HepG2 (cell line): ENCODE data around the gene GGA2. TPM values are rescaled to one million over a fixed set of nuclear protein-coding genes. Genes with fewer than 3 reads are reported as not detected.

Experiments used
- BHLHE40 ChIP-seq: IDR thresholded peaks from 2 replicates; pipeline ENCODE4 v1.6.1; 2011; ENCODE audit warnings: low read length, improper control_type of control experiment
- DDIT3 ChIP-seq: sonication (generic); formaldehyde crosslinking; IDR thresholded peaks from 2 replicates; pipeline ENCODE4 v1.4.0; 2020; ENCODE audit warnings: mild to moderate bottlenecking, missing genetic modification reagents
- GTF2F1 ChIP-seq: fragments of 150-350 bp; IDR thresholded peaks from 2 replicates; pipeline ENCODE4 v1.6.1; 2014; ENCODE audit warnings: low read length
- HBP1 ChIP-seq: IDR thresholded peaks from 2 replicates; pipeline ENCODE4 v1.6.1; 2016; ENCODE audit warnings: low read depth, control low read depth
- MED8 ChIP-seq: sonication (generic); formaldehyde crosslinking; IDR thresholded peaks from 2 replicates; pipeline ENCODE4 v1.8.1; 2023; ENCODE audit warnings: mild to moderate bottlenecking, missing genetic modification reagents; ENCODE audit not compliant: insufficient replicate concordance
- MTF1 ChIP-seq: sonication (generic); formaldehyde crosslinking; IDR thresholded peaks from 2 replicates; pipeline ENCODE4 v1.5.0; 2020; ENCODE audit warnings: missing genetic modification reagents
- REL ChIP-seq: sonication (generic); formaldehyde crosslinking; conservative IDR thresholded peaks from 2 replicates; pipeline ENCODE4 v1.8.0; 2022; ENCODE audit warnings: mild to moderate bottlenecking, missing genetic modification reagents, moderate library complexity
- SKI ChIP-seq: fragments of 450-650 bp; IDR thresholded peaks from one replicate; pipeline ENCODE4 v1.6.1; 2018; ENCODE audit warnings: mild to moderate bottlenecking; ENCODE audit not compliant: partially characterized antibody
- SOX5 ChIP-seq: IDR thresholded peaks from 2 replicates; pipeline ENCODE4 v1.6.1; 2016; ENCODE audit warnings: borderline replicate concordance
- TIGD3 ChIP-seq: sonication (generic); formaldehyde crosslinking; IDR thresholded peaks from 2 replicates; pipeline ENCODE4 v1.5.1; 2020; ENCODE audit warnings: mild to moderate bottlenecking, missing genetic modification reagents, borderline replicate concordance
- TOE1 ChIP-seq: sonication (generic); formaldehyde crosslinking; IDR thresholded peaks from 2 replicates; pipeline ENCODE4 v1.4.0; 2020; ENCODE audit warnings: mild to moderate bottlenecking, missing genetic modification reagents
- ZBED4 ChIP-seq: sonication (generic); formaldehyde crosslinking; IDR thresholded peaks from 2 replicates; pipeline ENCODE4 v1.4.0; 2020; ENCODE audit warnings: missing genetic modification reagents, borderline replicate concordance
- ZBTB43 ChIP-seq: sonication (generic); formaldehyde crosslinking; conservative IDR thresholded peaks from 2 replicates; pipeline ENCODE4 v1.4.0; 2020; ENCODE audit warnings: missing genetic modification reagents
- ZNF12 ChIP-seq: sonication (generic); formaldehyde crosslinking; IDR thresholded peaks from 2 replicates; pipeline ENCODE4 v1.5.0; 2020; ENCODE audit warnings: missing genetic modification reagents
- ZNF256 ChIP-seq: sonication (generic); formaldehyde crosslinking; conservative IDR thresholded peaks from 2 replicates; pipeline ENCODE4 v1.4.0; 2020; ENCODE audit warnings: missing genetic modification reagents
- ZNF264 ChIP-seq: sonication (generic); formaldehyde crosslinking; IDR thresholded peaks from 2 replicates; pipeline ENCODE4 v1.4.0; 2020; ENCODE audit warnings: missing genetic modification reagents
- ZNF30 ChIP-seq: sonication (generic); formaldehyde crosslinking; IDR thresholded peaks from 2 replicates; pipeline ENCODE4 v1.5.0; 2020; ENCODE audit warnings: mild to moderate bottlenecking, missing genetic modification reagents
- ZNF335 ChIP-seq: sonication (generic); formaldehyde crosslinking; IDR thresholded peaks from 2 replicates; pipeline ENCODE4 v1.4.0; 2020; ENCODE audit warnings: missing genetic modification reagents
- ZNF451 ChIP-seq: sonication (generic); formaldehyde crosslinking; IDR thresholded peaks from 2 replicates; pipeline ENCODE4 v1.5.0; 2020; ENCODE audit warnings: mild to moderate bottlenecking, missing genetic modification reagents
- ZNF543 ChIP-seq: sonication (generic); formaldehyde crosslinking; IDR thresholded peaks from 2 replicates; pipeline ENCODE4 v1.4.0; 2020; ENCODE audit warnings: mild to moderate bottlenecking, missing genetic modification reagents
- ZNF614 ChIP-seq: IDR thresholded peaks from 2 replicates; pipeline ENCODE4 v1.6.1; 2018; ENCODE audit warnings: missing biosample characterization, missing genetic modification reagents, inconsistent platforms, borderline replicate concordance
- ZNF724P ChIP-seq: sonication (generic); formaldehyde crosslinking; IDR thresholded peaks from 2 replicates; pipeline ENCODE4 v1.8.0; 2022; ENCODE audit warnings: missing genetic modification reagents, borderline replicate concordance
- ZSCAN20 ChIP-seq: sonication (generic); formaldehyde crosslinking; IDR thresholded peaks from 2 replicates; pipeline ENCODE4 v1.4.0; 2020; ENCODE audit warnings: missing genetic modification reagents, mild to moderate bottlenecking, borderline replicate concordance
- ZSCAN9 ChIP-seq: IDR thresholded peaks from 2 replicates; pipeline ENCODE4 v1.6.1; 2016; ENCODE audit warnings: borderline replicate concordance
- polyA plus RNA-seq, 8 experiments: library from polyadenylated mRNA; depleted of rRNA in 3 of 8; stranded (reverse) in 7 of 8; unstranded in 1 of 8; fragments of >200 nt; fragmentation: Illumina TruSeq in 4 of 8; extraction: Trizol in 4 of 8; gene quantifications; 2 replicates each; pipeline versions ENCODE4 v1.2.1 to v1.2.3, GENCODE V29; 2011 to 2016; ENCODE audit warnings: low read depth in 4 of 8, missing spikeins in 1 of 8, mixed read lengths in 1 of 8; ENCODE audit not compliant: insufficient read depth in 1 of 8
- total RNA-seq, 5 experiments: library from RNA; depleted of rRNA; stranded (reverse); fragments of >200 nt; fragmentation: Illumina TruSeq; extraction: Trizol; gene quantifications; 2 replicates each; pipeline ENCODE4 v1.2.3, GENCODE V29; 2016; ENCODE audit warnings: low read depth in 1 of 5

GGA2 gene
- total and polyA plus RNA-seq, 2 of the 13 experiments (the other 11 are each of a cell fraction or from before 2014, with no cell fraction given) = 51.5 to 69.8 TPM

- TF ChIP-seq ZBED4 (CRISPR knock-in tag) (no peak), SOX5 (CRISPR knock-in tag) (peak; percentile 25; the same call in 1 of the 2 replicates), DDIT3 (CRISPR knock-in tag) (no peak), ZNF543 (CRISPR knock-in tag) (no peak), REL (CRISPR knock-in tag) (no peak), ZNF264 (CRISPR knock-in tag) (no peak), ZNF335 (CRISPR knock-in tag) (no peak), MTF1 (CRISPR knock-in tag) (no peak), TIGD3 (CRISPR knock-in tag) (no peak), TOE1 (CRISPR knock-in tag) (no peak), ZSCAN20 (CRISPR knock-in tag) (no peak), ZNF451 (CRISPR knock-in tag) (no peak), ZNF614 (CRISPR knock-in tag) (peak; percentile 43; the same call in 1 of the 2 replicates), GTF2F1 (no peak), ZNF12 (CRISPR knock-in tag) (no peak), BHLHE40 (no peak), ZNF256 (CRISPR knock-in tag) (no peak), HBP1 (no peak), ZSCAN9 (no peak), ZNF30 (no peak), ZBTB43 (CRISPR knock-in tag) (no peak), SKI (peak; percentile 44), MED8 (no peak), ZNF724P (CRISPR knock-in tag) (no peak)
Measured at GRCh38 chr16:23527961-23528643, 17.8 kb upstream of the GGA2 start (continued).
